Measurements from ENCODE around the gene DNAH8.

DNA sequence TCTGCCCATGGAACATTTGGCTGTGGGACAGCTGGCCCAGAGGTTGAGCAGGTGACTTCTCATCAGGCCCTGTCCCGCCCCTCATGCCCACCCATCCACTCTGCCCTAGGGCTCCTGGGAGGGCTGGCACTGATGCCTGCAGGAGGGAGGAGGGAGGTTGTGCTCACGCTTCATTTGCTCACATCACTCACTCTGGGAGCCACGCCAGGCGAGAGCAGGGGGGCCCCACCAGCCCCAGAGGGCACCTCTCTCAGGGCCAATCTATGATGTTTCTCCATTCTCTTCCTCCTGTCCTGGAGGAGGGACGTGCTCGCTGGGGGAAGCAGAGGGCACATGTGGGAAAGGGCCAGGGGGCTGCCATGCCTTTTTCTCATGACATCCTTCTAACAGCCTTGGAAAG is 322.6 kb downstream of the DNAH8 start:
- TF ChIP-seq EZH2phosphoT487 (IDR thresholded peaks at IDR 0.05), result no peak
- TF ChIP-seq EZH2 (IDR thresholded peaks at IDR 0.05), result no peak

All from neural progenitor cell (in vitro differentiated cells).